Measurements from ENCODE around the gene JCAD. TPM values are rescaled to one million over a fixed set of nuclear protein-coding genes. Genes with fewer than 3 reads are reported as not detected.

Gene JCAD
- total RNA-seq, 1 donor from 2014 or later, result not detected

- Mint-ChIP-seq H3K9me3 (no peaks in the 10 kb centered on the region), H3K4me1 (no peaks in the 10 kb centered on the region), H3K27ac (no peak overlapping the region), H3K27me3 (peaks cover 32% of the 10 kb centered on the region), H3K4me3 (no peak overlapping the region), H3K36me3 (ENCODE audit: low read depth) (no peaks in the 10 kb centered on the region)
- DNase-seq (no peak), ATAC-seq (ENCODE audit: low read depth) (no peak)
- POLR2A ChIA-PET, result no interaction called here
- no peak for TF ChIP-seq CTCF (IDR thresholded peaks at IDR 0.05)
- intact Hi-C loops (cut with micrococcal nuclease), result loop anchor here (10.0 kb wide), 1 partner anchor 321 kb away; no protein-coding TSS in a partner anchor
- CTCF ChIA-PET, result no interaction called here
These were observed 66.0 kb downstream of the JCAD start for GRCh38 chr10:29993319-29993915.

GRCh38 chr10:29992914-29993313, 66.5 kb downstream of the JCAD start:
- no peak for TF ChIP-seq CTCF (IDR thresholded peaks at IDR 0.05)
- no peak for ATAC-seq (ENCODE audit: low read depth)
- Mint-ChIP-seq H3K9me3 (no peaks in the 10 kb centered on the region), H3K4me3 (no peak overlapping the region), H3K4me1 (no peaks in the 10 kb centered on the region), H3K27me3 (peaks cover 27% of the 10 kb centered on the region), H3K27ac (no peak overlapping the region), H3K36me3 (ENCODE audit: low read depth) (no peaks in the 10 kb centered on the region)
- ChIA-PET POLR2A (no interaction called here), CTCF (no interaction called here)
- no peak for DNase-seq
- intact Hi-C loops (cut with micrococcal nuclease), result loop anchor here (10.0 kb wide), 1 partner anchor 322 kb away; no protein-coding TSS in a partner anchor

GRCh38 chr10:29991382-29991781, 68.0 kb downstream of the JCAD start:
- no peak for ATAC-seq (ENCODE audit: low read depth)
- Mint-ChIP-seq H3K27me3 (peaks cover 16% of the 10 kb centered on the region), H3K36me3 (ENCODE audit: low read depth) (no peaks in the 10 kb centered on the region), H3K4me3 (no peak overlapping the region), H3K27ac (no peak overlapping the region), H3K4me1 (no peaks in the 10 kb centered on the region), H3K9me3 (no peaks in the 10 kb centered on the region)
- POLR2A ChIA-PET, result no interaction called here
- intact Hi-C loops (cut with micrococcal nuclease), result loop anchor here (10.0 kb wide), 1 partner anchor 323 kb away; no protein-coding TSS in a partner anchor
- CTCF ChIA-PET, result no interaction called here
- no peak for DNase-seq
- no peak for TF ChIP-seq CTCF (IDR thresholded peaks at IDR 0.05)

GRCh38 chr10:29987471-29987870, 71.9 kb downstream of the JCAD start:
- intact Hi-C loops (cut with micrococcal nuclease), result no loop called here
- no peak for ATAC-seq (ENCODE audit: low read depth)
- no peaks in the 10 kb centered on the region for H3K4me1 Mint-ChIP-seq
- TF ChIP-seq CTCF (IDR thresholded peaks at IDR 0.05), result no peak
- ChIA-PET POLR2A (no interaction called here), CTCF (no interaction called here)
- H3K27me3 Mint-ChIP-seq, result peaks cover 3% of the 10 kb centered on the region
- no peak overlapping the region for H3K4me3 Mint-ChIP-seq
- peaks cover 8% of the 10 kb centered on the region for H3K9me3 Mint-ChIP-seq
- H3K36me3 Mint-ChIP-seq (ENCODE audit: low read depth), result no peaks in the 10 kb centered on the region
- H3K27ac Mint-ChIP-seq, result no peak overlapping the region
- DNase-seq, result no peak

- Mint-ChIP-seq H3K4me3 (no peak overlapping the region), H3K9me3 (peaks cover 13% of the 10 kb centered on the region), H3K4me1 (no peaks in the 10 kb centered on the region), H3K27me3 (peaks cover 2% of the 10 kb centered on the region), H3K36me3 (ENCODE audit: low read depth) (no peaks in the 10 kb centered on the region), H3K27ac (no peak overlapping the region)
- ATAC-seq (ENCODE audit: low read depth) (no peak), DNase-seq (no peak)
- intact Hi-C loops (cut with micrococcal nuclease), result no loop called here
- CTCF ChIA-PET, result no interaction called here
- POLR2A ChIA-PET, result no interaction called here
- TF ChIP-seq CTCF (IDR thresholded peaks at IDR 0.05), result no peak
These were observed 76.3 kb downstream of the JCAD start for GRCh38 chr10:29982997-29983648.
